ENCODE results near the gene CCDC137. TPM values are rescaled to one million over a fixed set of nuclear protein-coding genes. Genes with fewer than 3 reads are reported as not detected.

CCDC137 gene
- polyA plus RNA-seq, 3 donors: 8.9 to 18.6 (median 11.3) TPM

DNA sequence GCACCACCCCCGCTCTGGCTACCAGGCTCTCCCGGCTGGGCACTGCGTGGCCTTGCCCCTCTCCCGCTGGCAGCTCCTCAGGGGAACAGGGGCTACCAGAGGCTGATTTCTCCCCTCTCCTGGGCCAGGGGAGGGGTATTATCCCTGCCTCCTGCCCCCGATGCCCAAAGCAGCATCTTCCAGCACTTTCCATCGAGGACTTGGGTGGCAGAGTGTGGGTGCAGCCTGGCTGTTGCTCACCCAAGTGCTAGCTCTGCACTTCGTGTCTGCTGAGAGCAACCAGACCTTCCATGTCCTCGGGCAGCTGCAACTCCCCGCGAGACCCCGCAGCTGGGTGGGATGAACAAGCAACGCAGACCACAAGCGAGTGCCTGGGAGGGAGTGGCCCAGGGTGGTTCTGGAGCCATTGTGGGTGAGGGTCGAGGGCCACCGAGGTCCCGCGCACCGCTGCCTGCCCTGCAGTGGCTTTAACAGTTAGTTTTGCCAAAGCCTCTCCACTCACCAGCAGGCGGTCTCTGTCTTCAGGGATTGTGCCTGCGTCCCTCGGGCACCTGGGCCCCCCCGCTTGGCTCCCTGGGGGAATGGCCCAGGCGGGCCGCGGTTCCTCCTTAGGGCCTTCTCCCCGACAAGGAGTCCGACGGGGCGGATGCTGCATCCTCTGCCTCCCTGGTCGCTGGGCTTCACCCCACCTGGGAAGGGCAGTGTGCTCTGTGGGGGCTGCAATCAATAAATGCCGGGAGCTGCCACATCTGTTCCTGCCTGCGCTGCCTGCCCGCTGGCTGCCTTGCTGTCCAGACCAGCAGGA lies 53.9 kb downstream of the CCDC137 start:
- no peak overlapping the region for H3K27ac ChIP-seq (ENCODE audit: low read depth, low read length)
- 84 to 91% (median 85%) methylated on average over 32 to 33 of the region's 33 CpGs for WGBS, 3 donors

DNA sequence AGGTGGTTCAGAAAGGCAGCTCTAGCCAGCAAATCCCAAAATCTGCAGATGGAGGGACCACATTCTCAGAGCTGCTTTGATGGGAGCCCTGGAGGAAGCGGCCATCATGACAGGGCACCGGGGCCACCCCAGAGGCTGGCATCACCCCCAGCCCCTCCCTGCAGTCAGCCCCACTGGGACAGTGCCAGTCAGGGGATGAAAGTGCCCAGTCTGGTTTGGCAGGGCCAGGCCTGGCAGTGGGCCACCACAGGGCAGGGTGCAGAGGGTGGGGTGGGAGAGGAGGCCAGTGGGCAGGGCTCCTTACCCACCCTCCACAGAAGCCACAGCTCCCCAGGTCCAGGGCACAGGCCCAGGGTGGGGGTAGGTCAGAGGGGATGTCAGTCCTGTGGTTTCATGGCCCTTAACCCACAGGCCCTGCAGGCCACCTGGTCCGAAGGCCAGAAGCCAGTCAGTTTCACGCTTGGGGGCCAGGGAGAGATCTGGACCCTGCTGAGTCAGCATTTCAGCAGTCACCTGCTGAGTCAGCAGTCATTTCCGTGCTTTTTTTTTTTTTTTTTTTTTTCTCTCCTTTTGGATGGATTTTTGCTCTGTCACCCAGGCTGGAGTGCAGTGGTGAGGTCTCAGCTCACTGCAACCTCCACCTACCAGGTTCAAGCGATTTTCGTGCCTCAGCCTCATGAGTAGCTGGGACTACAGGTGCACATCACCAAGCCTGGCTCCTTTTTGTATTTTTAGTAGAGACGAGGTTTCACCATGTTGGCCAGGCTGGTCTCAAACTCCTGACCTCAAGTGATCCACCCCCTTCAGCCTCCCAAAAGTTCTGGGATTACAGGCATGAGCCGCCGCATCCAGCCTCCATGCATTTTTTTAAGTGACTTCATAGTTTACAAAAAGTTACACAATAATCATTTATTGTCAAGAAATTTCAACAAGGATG lies 55.9 kb downstream of the CCDC137 start:
- 32 to 54% (median 54%) methylated on average over 9 to 10 of the region's 10 CpGs for WGBS, 3 donors
- no peak overlapping the region for H3K27ac ChIP-seq (ENCODE audit: low read depth, low read length)

Other genes with a start within 250 kb of the CCDC137 start
- gene ACTG1, start 153.9 kb upstream of the CCDC137 start, polyA plus RNA-seq: 1,000 to 10,000 TPM; 1,930 to 3,527 (median 2,831) TPM
- gene FSCN2, start 138.4 kb upstream of the CCDC137 start, polyA plus RNA-seq: 1 to 10 TPM in 2 of 3 donors, under 1 TPM in 1; 0.21 to 4.9 (median 1.0) TPM
- 10 to 100 TPM; 10.1 to 25.9 (median 22.4) TPM for gene FAAP100, start 114.4 kb upstream of the CCDC137 start, polyA plus RNA-seq
- 10 to 100 TPM; 21.9 to 53.4 (median 30.8) TPM for gene NPLOC4, start 29.6 kb upstream of the CCDC137 start, polyA plus RNA-seq
- 1 to 10 TPM in 1 of 3 donors, under 1 TPM in 2; 0.79 to 1.3 (median 0.86) TPM for gene TSPAN10, start 29.5 kb upstream of the CCDC137 start, polyA plus RNA-seq
- gene PDE6G, start 10.2 kb upstream of the CCDC137 start, polyA plus RNA-seq: 1 to 10 TPM in 1 of 3 donors, under 1 TPM in 2; 0.20 to 1.0 (median 0.45) TPM
- 10 to 100 TPM; 33.5 to 51.2 (median 40.5) TPM for gene OXLD1, start 132 bp upstream of the CCDC137 start, polyA plus RNA-seq
- 10 to 100 TPM; 26.8 to 44.4 (median 41.1) TPM for gene ARL16, start 17.1 kb downstream of the CCDC137 start, polyA plus RNA-seq
- 100 to 1,000 TPM in 1 of 3 donors, 10 to 100 TPM in 2; 57.6 to 118 (median 91.6) TPM for gene HGS, start 17.3 kb downstream of the CCDC137 start, polyA plus RNA-seq
- 100 to 1,000 TPM in 2 of 3 donors, 10 to 100 TPM in 1; 81.3 to 134 (median 118) TPM for gene MRPL12, start 36.6 kb downstream of the CCDC137 start, polyA plus RNA-seq
- 10 to 100 TPM; 18.7 to 61.4 (median 43.2) TPM for gene SLC25A10, start 45.5 kb downstream of the CCDC137 start, polyA plus RNA-seq
- gene GCGR, start 137.4 kb downstream of the CCDC137 start, polyA plus RNA-seq: 1 to 10 TPM in 1 of 3 donors, under 1 TPM in 1, not detected in 1; 0.12 to 1.4 TPM
- 100 to 1,000 TPM in 2 of 3 donors, 10 to 100 TPM in 1; 92.8 to 190 (median 116) TPM for gene MCRIP1, start 166.6 kb downstream of the CCDC137 start, polyA plus RNA-seq
- gene PPP1R27, start 168.3 kb downstream of the CCDC137 start, polyA plus RNA-seq: under 1 TPM in 2 of 3 donors, not detected in 1; 0.15 to 0.58 TPM
- gene P4HB, start 193.8 kb downstream of the CCDC137 start, polyA plus RNA-seq: 1,000 to 10,000 TPM in 1 of 3 donors, 100 to 1,000 TPM in 2; 377 to 2,064 (median 453) TPM
- gene ARHGDIA, start 204.6 kb downstream of the CCDC137 start, polyA plus RNA-seq: 100 to 1,000 TPM; 133 to 351 (median 249) TPM
- 10 to 100 TPM; 20.0 to 46.4 (median 37.9) TPM for gene ALYREF, start 224.8 kb downstream of the CCDC137 start, polyA plus RNA-seq
- 100 to 1,000 TPM; 160 to 319 (median 193) TPM for gene ANAPC11, start 225.0 kb downstream of the CCDC137 start, polyA plus RNA-seq
- gene NPB, start 235.5 kb downstream of the CCDC137 start, polyA plus RNA-seq: under 1 TPM in 2 of 3 donors, not detected in 1; 0.23 to 0.77 TPM
- 10 to 100 TPM; 30.4 to 76.4 (median 54.3) TPM for gene PCYT2, start 244.7 kb downstream of the CCDC137 start, polyA plus RNA-seq

All from adipose tissue (tissue), 3 donors.